GM10847 (cell line): ENCODE measurements around the gene MIXL1.

Source experiments
- POLR2A ChIP-seq: IDR thresholded peaks from 2 replicates; pipeline ENCODE4 v1.6.1; 2011; ENCODE audit not compliant: insufficient read length; ENCODE audit errors: extremely low read depth

MIXL1 gene

DNA sequence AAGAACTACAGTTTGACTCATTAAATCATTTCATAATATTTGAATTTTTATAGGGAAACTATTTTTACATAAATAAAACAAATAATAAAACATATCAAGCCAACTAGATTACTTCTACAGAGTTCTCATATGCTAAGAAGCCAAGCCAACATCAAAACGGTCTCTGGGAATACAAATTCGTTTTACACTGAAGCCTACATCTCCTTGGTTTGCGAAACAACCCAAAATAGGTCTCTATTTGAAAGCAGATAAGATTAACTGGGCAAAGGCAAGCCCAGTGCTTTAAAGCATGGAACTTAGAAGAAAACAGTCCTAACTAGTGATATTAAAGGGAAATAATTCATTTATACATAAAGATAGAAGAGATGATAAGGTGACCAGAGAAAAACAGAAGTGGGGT, 25.3 kb downstream of the MIXL1 start:
- TF ChIP-seq POLR2A, result no peak

DNA sequence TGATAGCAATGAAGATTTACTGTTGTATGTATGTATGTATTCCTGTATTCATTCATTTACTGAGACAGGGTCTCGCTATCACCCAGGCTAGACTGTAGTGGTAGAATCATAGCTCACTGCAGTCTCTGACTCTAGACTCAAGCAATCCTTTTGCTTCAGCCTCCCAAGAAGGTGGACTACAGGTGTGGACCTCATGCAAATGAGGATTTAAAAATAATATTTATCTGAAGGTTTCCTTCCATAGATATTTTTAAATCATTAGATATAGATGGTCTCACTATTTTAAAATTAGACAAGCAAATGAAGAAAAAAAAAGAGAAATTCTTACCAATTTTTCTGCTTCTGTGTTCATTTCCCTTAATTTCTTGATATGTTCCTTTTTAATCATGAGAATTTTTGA, 27.0 kb downstream of the MIXL1 start:
- no peak for TF ChIP-seq POLR2A

DNA sequence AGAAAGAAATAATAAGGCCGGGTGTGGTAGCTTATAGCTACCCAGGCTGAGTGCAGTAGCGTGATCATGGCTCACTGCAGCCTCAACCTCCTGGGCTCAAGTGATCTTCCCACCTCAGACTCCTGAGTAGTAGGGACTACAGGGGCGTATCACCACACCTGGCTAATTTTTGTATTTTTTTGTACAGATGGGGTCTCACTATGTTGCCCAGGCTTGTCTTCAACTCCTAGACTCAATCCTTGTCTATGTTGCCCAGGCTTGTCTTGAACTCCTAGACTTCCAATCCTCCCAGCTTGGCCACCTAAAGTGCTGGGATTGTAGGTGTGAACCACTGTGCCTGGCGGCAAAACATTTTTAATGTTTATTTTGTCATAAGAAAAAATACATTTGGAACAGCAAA, 30.5 kb downstream of the MIXL1 start:
- no peak for TF ChIP-seq POLR2A

DNA sequence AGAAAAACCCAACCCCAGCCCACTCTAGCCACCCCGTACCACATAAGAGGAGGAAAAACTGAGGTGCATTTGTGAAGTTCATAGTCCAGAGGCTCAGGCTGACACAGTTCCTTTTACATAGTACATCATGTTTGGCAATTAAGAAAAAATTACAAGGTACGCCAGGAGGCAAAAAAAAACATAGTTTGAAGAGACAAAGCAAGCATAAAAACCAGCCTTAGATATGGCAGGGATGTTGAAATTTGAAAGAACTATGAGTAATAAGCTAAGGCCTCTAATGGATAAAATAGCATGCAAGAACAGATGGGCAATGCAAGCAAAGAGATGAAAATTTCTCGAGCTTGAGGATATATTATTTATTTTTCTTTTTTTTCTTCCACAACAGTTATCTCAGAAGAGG, 31.9 kb downstream of the MIXL1 start:
- TF ChIP-seq POLR2A, result no peak

DNA sequence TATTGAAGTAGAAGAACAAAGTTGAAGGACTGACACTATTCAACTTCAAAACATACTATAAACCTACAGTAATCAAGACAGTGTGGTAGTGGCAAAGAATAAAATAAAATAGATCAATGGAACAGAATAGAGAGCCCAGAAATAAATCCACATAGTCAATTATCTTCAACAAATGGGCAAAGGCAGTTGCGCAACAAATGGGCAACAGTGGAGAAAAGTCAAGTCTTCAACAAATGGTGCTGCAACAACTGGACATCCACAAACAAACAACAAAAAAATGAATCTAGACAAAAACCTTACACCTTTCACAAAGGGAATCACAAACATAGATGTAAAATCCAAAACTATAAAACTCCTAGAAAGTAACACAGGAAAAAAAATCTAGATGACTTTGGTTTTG, 38.4 kb downstream of the MIXL1 start:
- no peak for TF ChIP-seq POLR2A

DNA sequence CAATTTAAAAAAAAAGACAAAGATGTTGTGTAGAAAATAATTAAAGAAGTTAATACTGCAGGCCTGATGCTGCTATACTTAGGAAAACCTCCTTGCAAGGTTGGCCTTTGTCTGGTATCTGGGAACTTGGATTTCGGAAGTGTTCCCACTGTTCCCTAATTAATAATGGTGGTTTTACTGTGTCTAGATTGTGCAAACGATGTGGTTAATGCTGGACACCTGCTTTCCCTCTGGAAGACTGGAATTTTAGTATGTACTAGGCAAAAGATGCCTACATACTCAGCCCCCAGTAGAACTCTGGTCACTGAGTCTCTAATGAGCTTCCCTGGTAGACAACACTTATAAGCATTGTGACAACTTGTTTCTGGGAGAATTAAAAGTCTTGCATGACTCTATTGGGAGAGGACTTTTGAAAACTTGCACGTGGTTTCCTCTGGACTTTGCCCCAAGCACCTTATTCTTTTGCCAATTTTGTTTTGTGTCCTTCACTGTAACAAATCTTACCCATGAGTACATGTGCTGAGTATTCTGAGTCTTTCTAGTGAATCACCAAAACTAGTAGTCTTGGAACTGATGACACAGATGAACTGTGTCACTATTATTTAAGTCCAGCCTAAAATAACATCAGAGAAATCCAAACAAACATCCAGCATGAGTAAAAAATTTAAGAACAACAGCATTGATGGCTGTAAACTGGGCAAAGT, 45.1 kb downstream of the MIXL1 start:
- TF ChIP-seq POLR2A, result no peak

DNA sequence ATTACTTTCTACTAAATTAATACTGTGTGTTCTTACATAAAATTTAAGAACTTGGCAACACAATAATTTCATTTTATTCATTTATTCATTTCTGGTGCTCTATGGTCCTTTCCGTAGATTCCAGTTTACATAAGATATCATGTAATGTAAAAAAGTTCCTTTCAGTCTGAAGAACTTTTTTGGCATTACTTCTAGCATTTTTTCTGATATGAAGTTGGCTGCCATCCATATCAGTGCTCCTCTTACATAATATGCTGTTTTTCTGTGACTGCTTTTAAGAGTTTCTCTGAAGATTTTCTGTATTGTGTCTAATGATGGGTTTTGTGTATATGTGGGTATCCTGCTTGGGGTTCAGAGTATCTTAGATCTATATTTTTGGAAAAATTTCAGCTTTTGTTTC, 50.7 kb downstream of the MIXL1 start:
- no peak for TF ChIP-seq POLR2A

DNA sequence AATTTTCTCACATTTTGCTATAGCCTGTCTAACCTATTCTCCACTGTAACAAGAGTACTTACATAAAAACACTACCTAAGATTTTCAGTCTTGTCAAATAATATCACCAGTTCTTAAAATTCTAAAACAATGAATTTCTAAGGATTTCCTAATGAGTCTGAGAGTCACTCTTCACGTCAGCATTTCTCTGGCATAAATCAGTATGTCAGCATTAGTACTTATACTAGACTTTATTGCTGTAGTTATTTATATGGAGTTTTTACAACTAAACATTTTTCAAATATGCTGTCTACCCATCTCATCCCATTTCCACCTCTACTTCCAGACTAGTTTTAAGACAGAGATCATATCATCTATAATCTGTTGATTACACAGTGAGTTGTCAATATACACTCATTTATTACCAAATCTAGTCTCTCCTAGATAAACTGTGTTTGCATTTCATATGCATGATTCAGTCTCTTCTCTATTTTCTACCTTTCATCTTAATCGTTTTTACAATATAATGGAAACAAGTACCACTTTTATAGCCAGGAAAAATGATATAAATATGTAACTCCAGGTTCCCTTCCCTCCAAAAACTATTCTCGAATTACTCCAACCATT, 52.7 kb downstream of the MIXL1 start:
- no peak for TF ChIP-seq POLR2A
